Retinal pigment epithelial cell (primary cell): ENCODE measurements around the gene CLEC2L.

Experiments used
- DNase-seq: peaks from one replicate; pipeline ENCODE4 v3.0.0-alpha.2; 2010; ENCODE audit warnings: low read depth
- H3K4me3 ChIP-seq: 2 replicates; pipeline ENCODE4 v1.5.1; 2011; ENCODE audit warnings: mild to moderate bottlenecking, low read length, control low read depth, moderate library complexity
- TF ChIP-seq, protein P1 (sequence below): conservative IDR thresholded peaks from 2 replicates; pipeline ENCODE4 v1.5.1; 2011; ENCODE audit warnings: low read depth, low read length, control low read depth, inconsistent platforms

Gene CLEC2L

DNA sequence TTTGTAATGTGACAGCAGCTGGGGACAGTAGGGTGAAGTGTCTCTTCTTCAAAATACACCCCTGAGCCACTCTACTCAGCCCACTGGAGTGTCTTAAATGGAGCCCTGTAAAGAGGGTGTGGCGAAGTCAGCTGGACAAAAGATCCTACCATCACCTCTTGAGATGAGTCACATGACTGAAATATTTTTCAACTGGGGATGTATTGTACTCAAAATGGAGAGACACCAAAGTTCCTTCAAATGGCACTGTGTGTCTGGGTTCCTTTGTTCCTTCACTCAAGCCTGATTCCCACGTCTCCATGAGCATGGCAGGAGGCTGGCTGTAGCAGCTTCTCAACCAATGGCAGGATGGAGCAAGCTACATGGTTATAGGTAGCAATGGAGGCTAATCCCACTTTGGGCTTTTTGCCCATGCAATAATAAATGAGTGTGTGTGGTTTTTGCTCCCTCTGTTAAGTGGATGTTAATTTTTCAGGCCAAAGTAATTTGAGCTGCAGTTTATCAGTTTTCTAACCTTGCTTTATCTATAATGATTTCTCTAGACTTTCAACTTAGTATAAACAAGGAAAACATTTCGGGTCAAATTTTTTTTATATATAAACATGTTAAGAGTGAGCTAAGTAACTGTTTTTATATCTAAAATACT lies 68.2 kb downstream of the CLEC2L start:
- no peak overlapping the region for H3K4me3 ChIP-seq
- TF ChIP-seq, protein P1, sequence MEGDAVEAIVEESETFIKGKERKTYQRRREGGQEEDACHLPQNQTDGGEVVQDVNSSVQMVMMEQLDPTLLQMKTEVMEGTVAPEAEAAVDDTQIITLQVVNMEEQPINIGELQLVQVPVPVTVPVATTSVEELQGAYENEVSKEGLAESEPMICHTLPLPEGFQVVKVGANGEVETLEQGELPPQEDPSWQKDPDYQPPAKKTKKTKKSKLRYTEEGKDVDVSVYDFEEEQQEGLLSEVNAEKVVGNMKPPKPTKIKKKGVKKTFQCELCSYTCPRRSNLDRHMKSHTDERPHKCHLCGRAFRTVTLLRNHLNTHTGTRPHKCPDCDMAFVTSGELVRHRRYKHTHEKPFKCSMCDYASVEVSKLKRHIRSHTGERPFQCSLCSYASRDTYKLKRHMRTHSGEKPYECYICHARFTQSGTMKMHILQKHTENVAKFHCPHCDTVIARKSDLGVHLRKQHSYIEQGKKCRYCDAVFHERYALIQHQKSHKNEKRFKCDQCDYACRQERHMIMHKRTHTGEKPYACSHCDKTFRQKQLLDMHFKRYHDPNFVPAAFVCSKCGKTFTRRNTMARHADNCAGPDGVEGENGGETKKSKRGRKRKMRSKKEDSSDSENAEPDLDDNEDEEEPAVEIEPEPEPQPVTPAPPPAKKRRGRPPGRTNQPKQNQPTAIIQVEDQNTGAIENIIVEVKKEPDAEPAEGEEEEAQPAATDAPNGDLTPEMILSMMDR: no peak
- DNase-seq: peak; percentile 9

GRCh38 chr7:139592801-139593461 lies 69.4 kb downstream of the CLEC2L start:
- DNase-seq: no peak
- TF ChIP-seq, protein P1: no peak

GRCh38 chr7:139594090-139594489 lies 70.6 kb downstream of the CLEC2L start:
- TF ChIP-seq, protein P1: no peak
- no peak for DNase-seq
- no peak overlapping the region for H3K4me3 ChIP-seq

More at GRCh38 chr7:139592801-139593461, 69.4 kb downstream of the CLEC2L start:
- H3K4me3 ChIP-seq: no peak overlapping the region
